GM21447 (cell line): Measurements from ENCODE around the gene XYLT1.

Source experiments
- ATAC-seq: cut with Tn5 transposase; IDR thresholded peaks from one replicate; pipeline ENCODE4 v1.9.1; 2021; ENCODE audit not compliant: unreplicated experiment

XYLT1 gene

GRCh38 chr16:17211797-17212196 lies 259.0 kb downstream of the XYLT1 start:
- ATAC-seq, result no peak

DNA sequence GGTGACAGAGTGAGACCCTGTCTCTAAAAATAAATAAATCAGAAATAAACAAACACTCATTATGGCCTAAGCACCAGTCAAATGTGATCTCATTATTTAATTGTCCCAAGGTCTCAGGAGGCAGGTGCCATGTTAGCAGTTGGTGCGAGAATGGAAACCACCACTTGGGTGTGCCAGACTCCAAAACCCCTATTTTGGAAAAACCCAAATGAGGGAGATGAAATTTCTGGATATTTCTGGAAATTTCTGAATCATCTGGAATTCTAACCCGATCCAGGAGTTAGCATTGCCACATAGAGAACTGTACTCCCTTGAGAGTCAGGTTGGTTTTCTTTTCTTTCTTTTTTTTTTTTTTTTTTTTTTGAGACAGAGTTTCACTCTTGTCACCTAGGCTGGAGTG lies 264.0 kb downstream of the XYLT1 start:
- no peak for ATAC-seq

- ATAC-seq, result no peak
Measured at GRCh38 chr16:17205279-17206211, 265.2 kb downstream of the XYLT1 start.

DNA sequence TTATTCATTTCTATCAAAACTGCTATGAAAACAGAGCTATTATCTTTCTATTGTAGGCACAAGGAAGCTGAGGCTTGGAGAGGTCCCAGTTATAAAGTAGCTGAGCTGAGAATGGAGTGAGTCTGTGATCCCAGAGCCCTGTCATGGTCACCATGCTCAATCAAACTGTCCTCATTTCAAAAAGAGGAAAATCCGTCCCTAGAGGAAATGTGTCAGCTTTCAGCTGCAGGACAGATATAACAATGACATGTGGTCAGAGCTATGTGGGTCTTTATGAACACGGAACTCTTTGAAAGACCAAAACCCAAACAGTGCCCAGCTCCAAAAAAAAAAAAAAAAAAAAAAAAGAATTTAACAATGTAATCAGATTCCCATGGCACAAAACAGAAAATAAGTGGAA lies 266.1 kb downstream of the XYLT1 start:
- ATAC-seq, result no peak

GRCh38 chr16:17204206-17204605 lies 266.6 kb downstream of the XYLT1 start:
- ATAC-seq, result no peak

DNA sequence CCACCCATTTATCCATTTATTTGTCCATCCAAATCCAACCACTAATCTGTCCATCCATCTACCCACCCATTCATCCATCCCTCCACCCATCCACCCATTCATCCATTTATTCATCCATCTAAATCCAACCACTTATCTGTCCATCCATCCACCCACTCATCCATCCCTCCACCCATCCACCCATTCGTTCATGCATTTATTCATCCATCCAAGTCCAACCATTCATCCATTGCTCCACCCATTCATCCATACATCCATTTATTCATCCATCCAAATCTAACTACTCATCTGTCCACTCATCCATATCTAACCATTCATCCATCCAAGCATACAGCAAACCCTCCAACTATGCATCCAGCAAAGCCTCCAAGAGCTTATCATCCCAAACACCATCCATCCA lies 267.3 kb downstream of the XYLT1 start:
- ATAC-seq, result no peak

- no peak for ATAC-seq
Measured at GRCh38 chr16:17199135-17199534, 271.6 kb downstream of the XYLT1 start.

- no peak for ATAC-seq
Measured at GRCh38 chr16:17196526-17196925, 274.2 kb downstream of the XYLT1 start.

- no peak for ATAC-seq
Measured at GRCh38 chr16:17194190-17194780, 276.5 kb downstream of the XYLT1 start.

DNA sequence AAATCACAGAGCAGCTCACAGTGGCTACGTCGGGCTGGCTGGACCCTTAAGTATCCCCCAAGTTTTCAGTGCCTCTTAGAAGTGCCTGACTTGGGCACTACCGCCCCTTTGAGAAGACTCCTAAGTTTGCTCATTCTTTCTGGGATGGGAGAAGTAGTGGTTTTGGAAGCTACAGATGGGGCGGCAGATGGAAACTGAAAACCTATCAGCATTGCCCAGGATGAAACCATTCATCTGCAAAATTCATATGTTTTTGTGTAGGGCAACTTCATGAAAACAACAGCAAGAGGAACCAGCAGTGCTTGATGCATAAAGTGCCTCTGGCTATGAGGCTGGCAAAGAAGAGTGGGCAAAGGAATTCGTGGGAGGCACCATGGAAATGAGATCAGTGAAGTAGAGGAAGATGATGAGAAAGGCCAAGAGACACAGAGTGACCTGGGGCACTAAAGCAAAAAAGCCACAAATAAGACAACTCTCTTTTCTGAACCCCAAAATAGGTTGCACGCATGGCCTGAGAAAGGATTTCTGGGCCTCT lies 277.1 kb downstream of the XYLT1 start:
- no peak for ATAC-seq

- ATAC-seq, result no peak
Measured at GRCh38 chr16:17184026-17184425, 286.7 kb downstream of the XYLT1 start.

GRCh38 chr16:17177959-17178905 lies 292.5 kb downstream of the XYLT1 start:
- ATAC-seq, result no peak

DNA sequence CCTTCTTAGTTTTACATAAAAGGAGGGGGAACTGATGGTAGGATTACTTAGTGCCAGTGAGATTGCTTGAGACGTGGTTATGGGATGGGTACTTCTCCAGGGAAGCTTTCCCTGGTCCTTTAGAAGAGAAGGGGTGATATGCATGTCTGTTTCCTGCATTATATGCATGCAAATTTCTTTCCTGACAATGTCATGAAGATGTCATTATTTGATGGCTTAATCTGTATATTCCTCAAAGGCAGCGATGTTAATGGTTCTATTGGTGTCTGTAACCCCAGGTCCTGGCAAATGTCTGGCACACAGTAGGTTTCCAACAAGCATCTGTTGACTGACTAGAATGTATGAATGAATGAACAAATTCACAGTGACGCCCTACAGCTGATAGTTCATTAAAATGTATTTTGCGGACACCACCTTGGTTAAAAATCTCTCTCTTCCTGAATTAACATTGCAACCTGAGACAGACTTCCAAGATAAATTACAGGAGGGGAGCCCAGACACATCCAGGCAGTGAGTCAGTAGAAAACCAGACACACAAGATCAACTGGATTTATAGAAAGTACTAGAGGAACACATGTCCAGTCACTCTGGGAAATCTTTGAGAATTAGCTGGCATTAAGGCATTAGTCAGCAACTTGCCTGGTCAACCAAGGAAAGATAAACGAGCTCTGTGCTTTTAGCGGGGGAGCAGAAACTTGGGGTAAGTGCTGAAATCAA lies 293.4 kb downstream of the XYLT1 start:
- ATAC-seq, result no peak

GRCh38 chr16:17176199-17176598 lies 294.6 kb downstream of the XYLT1 start:
- no peak for ATAC-seq

- ATAC-seq, result no peak
Measured at GRCh38 chr16:17173281-17173680, 297.5 kb downstream of the XYLT1 start.

DNA sequence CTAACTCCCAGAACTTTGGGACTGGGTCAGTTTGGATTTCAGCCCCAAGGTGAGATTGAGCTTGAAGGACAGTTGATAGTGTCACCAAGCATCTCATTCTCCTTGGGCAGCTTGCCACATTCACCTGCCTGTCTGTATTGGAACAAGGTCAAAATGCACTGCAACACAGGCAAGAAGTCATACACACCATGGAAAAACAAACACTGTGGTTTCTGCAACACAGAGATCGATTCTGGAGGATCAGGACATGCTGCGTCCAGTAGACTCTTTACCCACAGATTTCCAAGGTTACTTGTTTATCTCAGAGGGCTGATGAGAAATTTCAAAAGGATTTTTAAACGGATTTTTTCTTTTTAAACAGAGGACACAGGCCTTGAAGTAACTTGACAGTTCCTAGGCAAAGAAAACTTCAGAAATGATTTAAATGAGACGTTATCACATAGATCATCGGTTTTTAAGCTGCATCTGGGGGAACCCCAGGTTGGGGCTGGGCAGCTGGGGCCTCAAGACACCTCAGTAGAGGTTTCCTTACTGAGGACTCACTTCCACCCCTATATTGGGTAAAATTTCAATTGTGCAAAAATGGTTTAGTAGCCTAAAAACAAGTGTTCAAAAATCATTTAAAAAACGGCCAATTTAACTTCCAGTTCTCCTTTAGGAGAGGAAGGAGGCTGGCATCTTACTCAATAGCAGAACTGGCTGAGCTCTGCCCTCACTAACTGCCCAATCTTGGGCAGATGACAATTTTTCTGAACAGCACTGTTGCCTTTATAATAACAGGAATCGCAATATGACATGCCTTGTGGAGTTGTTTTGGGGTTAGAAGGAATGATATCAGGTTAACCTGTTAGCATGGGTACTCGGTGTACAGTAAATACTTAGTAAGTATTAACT lies 299.3 kb downstream of the XYLT1 start:
- no peak for ATAC-seq

GRCh38 chr16:17170435-17170834 lies 300.3 kb downstream of the XYLT1 start:
- ATAC-seq, result no peak

DNA sequence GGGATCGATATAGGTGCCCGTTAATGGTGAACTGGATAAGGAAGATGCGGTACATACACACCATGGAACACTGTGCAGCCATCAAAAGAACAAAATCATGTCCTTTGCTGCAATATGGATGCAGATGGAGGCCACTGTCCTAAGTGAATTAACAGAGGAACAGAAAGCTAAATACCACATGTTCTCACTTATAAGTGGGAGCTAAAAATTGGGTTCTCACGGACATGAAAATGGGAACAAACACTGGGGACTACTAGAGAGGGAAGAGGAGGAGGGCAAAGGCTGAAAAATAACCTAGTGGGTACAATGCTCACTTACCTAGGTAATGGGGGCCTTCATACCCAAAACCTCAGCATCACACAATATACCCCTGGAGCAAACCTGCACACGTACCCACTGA lies 302.6 kb downstream of the XYLT1 start:
- ATAC-seq, result no peak

- ATAC-seq, result no peak
Measured at GRCh38 chr16:17166095-17166494, 304.7 kb downstream of the XYLT1 start.
